ENCODE results near the gene NUDT19. TPM values are rescaled to one million over a fixed set of nuclear protein-coding genes. Genes with fewer than 3 reads are reported as not detected.
A peak's percentile ranks its signal among the peaks of the same experiment; 100 is the strongest.

The NUDT19 gene
- total RNA-seq, 1 experiment from 2014 or later: 6.1 TPM

DNA sequence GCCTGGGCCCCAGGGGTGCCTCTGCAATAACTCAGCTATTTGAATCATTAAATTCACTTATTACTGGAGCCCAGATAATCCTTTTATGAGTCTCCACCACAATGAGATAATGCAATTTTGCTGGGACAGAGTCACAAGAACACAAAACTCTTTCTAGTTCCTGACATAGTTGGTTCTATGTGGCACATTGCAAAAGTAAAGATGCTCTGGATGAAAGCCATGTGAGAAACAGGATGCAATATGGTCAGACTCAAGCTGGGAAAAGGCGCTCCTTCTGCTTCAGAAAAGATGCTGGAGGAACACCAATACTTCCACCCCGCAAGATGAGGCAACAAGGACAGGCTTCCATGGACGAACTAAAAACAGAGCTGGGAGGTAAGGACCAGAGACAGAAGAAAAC lies 22.3 kb upstream of the NUDT19 start:
- Histone ChIP-seq H3K9me3 (ENCODE audit: control insufficient read depth, low read depth, low read length) (no peaks in the 10 kb centered on the region), H3K79me1 (ENCODE audit: insufficient read depth, low read depth, low read length, poor library complexity, severe bottlenecking) (peaks cover 10% of the 10 kb centered on the region), H2BK5ac (ENCODE audit: insufficient read length, low read length) (no peak overlapping the region), H3K79me2 (ENCODE audit: insufficient read depth, low read length) (peaks cover 21% of the 10 kb centered on the region; the same call in 1 of the 2 replicates), H3K27me3 (ENCODE audit: insufficient read depth, low read length) (no peaks in the 10 kb centered on the region), H3K4me2 (ENCODE audit: insufficient read depth, insufficient read length, low read length) (no peak overlapping the region), H2AK5ac (ENCODE audit: insufficient read length, low read length) (no peak overlapping the region), H3K9ac (ENCODE audit: extremely low read depth, insufficient read length, low read length) (no peak overlapping the region), H4K20me1 (ENCODE audit: control insufficient read depth, insufficient read depth, insufficient read length) (no peaks in the 10 kb centered on the region), H3T11ph (ENCODE audit: low read length) (no peak overlapping the region), H2BK12ac (ENCODE audit: insufficient read length, low read depth, low read length) (no peak overlapping the region), H4K91ac (ENCODE audit: insufficient read length, low read depth, low read length) (no peak overlapping the region), H2BK20ac (ENCODE audit: low read depth, low read length, poor library complexity, severe bottlenecking) (no peak overlapping the region), H3K27ac (ENCODE audit: insufficient read length, low read depth, low read length) (no peak overlapping the region), H3K4me1 (ENCODE audit: insufficient read depth, low read length) (no peaks in the 10 kb centered on the region), H2BK15ac (ENCODE audit: low read depth, low read length) (no peak overlapping the region), H3K14ac (ENCODE audit: insufficient read depth, low read length) (no peak overlapping the region), H3K23me2 (ENCODE audit: insufficient read length, low read depth, low read length, poor library complexity, severe bottlenecking) (peaks cover 6% of the 10 kb centered on the region), H4K5ac (ENCODE audit: insufficient read length, low read depth, low read length) (no peak overlapping the region), H3K4ac (ENCODE audit: low read depth, low read length) (no peak overlapping the region), H2BK120ac (ENCODE audit: low read depth, low read length, poor library complexity, severe bottlenecking) (no peak overlapping the region), H3K18ac (ENCODE audit: insufficient read length, low read depth, low read length) (no peak overlapping the region), H2AFZ (ENCODE audit: low read length) (no peak overlapping the region), H3K23ac (ENCODE audit: insufficient read length, low read depth, low read length) (no peak overlapping the region), H3K56ac (ENCODE audit: insufficient read length, low read depth, low read length) (no peak overlapping the region), H4K8ac (replicated peaks; ENCODE audit: insufficient read length, low read depth, low read length) (no peak overlapping the region)
- no peak overlapping the region for H3K4me3 Mint-ChIP-seq
- peaks cover 5 to 14% (median 7%) of the 10 kb centered on the region in 3 experiments for H3K36me3 Mint-ChIP-seq (ENCODE audit: insufficient read depth in 1 of 3, low read depth in 3 of 3)
- H3K27me3 Mint-ChIP-seq (ENCODE audit: low read depth): peaks cover 3% of the 10 kb centered on the region
- H3K27ac Mint-ChIP-seq: peak overlapping the region in 1 of 3 experiments; percentile 41; a peak in 1 of 7 replicates
- peaks cover 20% of the 10 kb centered on the region in 2 experiments for H3K4me1 Mint-ChIP-seq
- no CpG with 5 or more reads among the region's 3 CpGs for WGBS (ENCODE audit: extremely low coverage, insufficient read length, low lambda C conversion rate)
- TF ChIP-seq, protein P1, sequence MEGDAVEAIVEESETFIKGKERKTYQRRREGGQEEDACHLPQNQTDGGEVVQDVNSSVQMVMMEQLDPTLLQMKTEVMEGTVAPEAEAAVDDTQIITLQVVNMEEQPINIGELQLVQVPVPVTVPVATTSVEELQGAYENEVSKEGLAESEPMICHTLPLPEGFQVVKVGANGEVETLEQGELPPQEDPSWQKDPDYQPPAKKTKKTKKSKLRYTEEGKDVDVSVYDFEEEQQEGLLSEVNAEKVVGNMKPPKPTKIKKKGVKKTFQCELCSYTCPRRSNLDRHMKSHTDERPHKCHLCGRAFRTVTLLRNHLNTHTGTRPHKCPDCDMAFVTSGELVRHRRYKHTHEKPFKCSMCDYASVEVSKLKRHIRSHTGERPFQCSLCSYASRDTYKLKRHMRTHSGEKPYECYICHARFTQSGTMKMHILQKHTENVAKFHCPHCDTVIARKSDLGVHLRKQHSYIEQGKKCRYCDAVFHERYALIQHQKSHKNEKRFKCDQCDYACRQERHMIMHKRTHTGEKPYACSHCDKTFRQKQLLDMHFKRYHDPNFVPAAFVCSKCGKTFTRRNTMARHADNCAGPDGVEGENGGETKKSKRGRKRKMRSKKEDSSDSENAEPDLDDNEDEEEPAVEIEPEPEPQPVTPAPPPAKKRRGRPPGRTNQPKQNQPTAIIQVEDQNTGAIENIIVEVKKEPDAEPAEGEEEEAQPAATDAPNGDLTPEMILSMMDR (conservative IDR thresholded peaks at IDR 0.05): no peak
- peaks cover 0 to 1% of the 10 kb centered on the region in 2 experiments; a peak in 2 of 5 replicates for H3K9me3 Mint-ChIP-seq
- DNase-seq: no peak
